GM23338 (cell line): ENCODE results near the gene BIRC6. TPM values are rescaled to one million over a fixed set of nuclear protein-coding genes. Genes with fewer than 3 reads are reported as not detected.

ENCODE experiments used
- ATAC-seq: fragments of 200-7000 bp; cut with Tn5 transposase; 3 replicates; pipeline ENCODE4 v1.9.1; 2020
- DNase-seq: peaks from one replicate; pipeline ENCODE4 v3.0.0-alpha.2; 2015; ENCODE audit warnings: low spot score
- H2AFZ ChIP-seq: fragments of 200-600 bp; sonication (generic); 2 replicates; pipeline ENCODE4 v1.8.0; 2016; ENCODE audit warnings: antibody characterized with exemption, mild to moderate bottlenecking, moderate library complexity
- H3F3A ChIP-seq: fragments of 200-600 bp; sonication (generic); replicated peaks from 2 replicates; pipeline ENCODE4 v1.8.0; 2017; ENCODE audit warnings: antibody characterized with exemption, mixed run types, low read depth
- H3K27ac ChIP-seq: fragments of 200-600 bp; sonication (generic); 2 replicates; pipeline ENCODE4 v1.6.1; 2016; ENCODE audit warnings: low read depth
- H3K27me3 ChIP-seq: fragments of 200-600 bp; sonication (generic); 2 replicates; pipeline ENCODE4 v1.8.0; 2016; ENCODE audit warnings: mild to moderate bottlenecking, mixed run types, moderate library complexity; ENCODE audit not compliant: insufficient read depth
- H3K36me3 ChIP-seq: fragments of 200-600 bp; sonication (generic); 2 replicates; pipeline ENCODE4 v1.8.0; 2016; ENCODE audit warnings: mild to moderate bottlenecking; ENCODE audit not compliant: insufficient read depth
- H3K4me1 ChIP-seq: fragments of 200-600 bp; sonication (generic); 2 replicates; pipeline ENCODE4 v1.8.0; 2016; ENCODE audit warnings: mild to moderate bottlenecking, moderate library complexity; ENCODE audit not compliant: insufficient read depth
- H3K4me2 ChIP-seq: fragments of 200-600 bp; sonication (generic); 2 replicates; pipeline ENCODE4 v1.7.1; 2017; ENCODE audit warnings: mixed run types
- H3K4me3 ChIP-seq: fragments of 200-600 bp; sonication (generic); 2 replicates; pipeline ENCODE4 v1.6.1; 2016; ENCODE audit warnings: mixed run types
- H3K79me2 ChIP-seq: fragments of 200-600 bp; sonication (generic); replicated peaks from 2 replicates; pipeline ENCODE4 v1.8.0; 2017; ENCODE audit warnings: mild to moderate bottlenecking; ENCODE audit not compliant: insufficient read depth
- H3K9me2 ChIP-seq: fragments of 200-600 bp; sonication (generic); 2 replicates; pipeline ENCODE4 v1.8.0; 2017; ENCODE audit not compliant: insufficient read depth
- H4K20me1 ChIP-seq: fragments of 200-600 bp; sonication (generic); replicated peaks from 2 replicates; pipeline ENCODE4 v1.8.0; 2017; ENCODE audit warnings: mild to moderate bottlenecking; ENCODE audit not compliant: insufficient read depth
- H3K27ac Mint-ChIP-seq: 2 replicates; pipeline ENCODE4 v1.8.0; 2020; ENCODE audit warnings: inconsistent platforms, mild to moderate bottlenecking, moderate library complexity, mixed read lengths
- H3K27me3 Mint-ChIP-seq: 3 replicates; pipeline ENCODE4 v1.8.0; 2022; ENCODE audit warnings: low read depth, mild to moderate bottlenecking, moderate library complexity, mixed read lengths, inconsistent platforms; ENCODE audit not compliant: insufficient read depth, poor library complexity
- H3K36me3 Mint-ChIP-seq: 3 replicates; pipeline ENCODE4 v1.8.0; 2021; ENCODE audit warnings: low read depth, mild to moderate bottlenecking, inconsistent platforms, moderate library complexity, mixed read lengths
- H3K4me1 Mint-ChIP-seq: 3 replicates; pipeline ENCODE4 v1.8.0; 2020; ENCODE audit warnings: mild to moderate bottlenecking, inconsistent platforms, mixed read lengths
- H3K4me3 Mint-ChIP-seq: 3 replicates; pipeline ENCODE4 v1.8.0; 2021; ENCODE audit warnings: moderate library complexity, mild to moderate bottlenecking, inconsistent platforms, mixed read lengths
- H3K9me3 Mint-ChIP-seq: 3 replicates; pipeline ENCODE4 v1.8.0; 2020; ENCODE audit warnings: moderate library complexity, mild to moderate bottlenecking, inconsistent platforms, mixed read lengths
- CREB1 ChIP-seq: fragments of 250-450 bp; sonication (Bioruptor Pico); IDR thresholded peaks from 2 replicates; pipeline ENCODE4 v1.5.0; 2020; ENCODE audit warnings: low read depth, mild to moderate bottlenecking, moderate library complexity
- ETS1 ChIP-seq: IDR thresholded peaks from 2 replicates; pipeline ENCODE4 v1.6.1; 2016; ENCODE audit warnings: antibody characterized with exemption
- POLR2AphosphoS5 ChIP-seq: IDR thresholded peaks from 2 replicates; pipeline ENCODE4 v1.6.1; 2016; ENCODE audit warnings: antibody characterized with exemption, low read depth
- STAT1 ChIP-seq: IDR thresholded peaks from one replicate; pipeline ENCODE4 v1.6.1; 2016; ENCODE audit warnings: antibody characterized with exemption; ENCODE audit not compliant: unreplicated experiment
- ZNF331 ChIP-seq: fragments of 250-450 bp; sonication (Bioruptor Pico); IDR thresholded peaks from 2 replicates; pipeline ENCODE4 v1.5.0; 2020; ENCODE audit warnings: low read depth, mild to moderate bottlenecking, moderate library complexity
- ZNF462 ChIP-seq: fragments of 250-450 bp; sonication (Bioruptor Pico); IDR thresholded peaks from 2 replicates; pipeline ENCODE4 v1.5.0; 2020; ENCODE audit warnings: mild to moderate bottlenecking, moderate library complexity
- polyA plus RNA-seq: library from polyadenylated mRNA; unstranded; fragments of >200 nt; fragmentation: Nextera tagmentation; extraction: Ambion mirVana; gene quantifications from 2 replicates; pipeline ENCODE4 v1.2.1, GENCODE V29; 2016
- total RNA-seq: library from RNA; depleted of rRNA; stranded (reverse); fragments of >200 nt; shearing (Covaris generic); gene quantifications from 2 replicates; pipeline ENCODE4 v1.2.3, GENCODE V29; 2014

BIRC6 gene
- total and polyA plus RNA-seq, 2 experiments from 2014 or later: 85.8 to 131 TPM

- TF ChIP-seq ZNF331 (CRISPR knock-in tag): no peak
- TF ChIP-seq STAT1: no peak
- TF ChIP-seq ETS1: no peak
- TF ChIP-seq ZNF462 (CRISPR knock-in tag): no peak
- no peak for TF ChIP-seq POLR2AphosphoS5
- TF ChIP-seq CREB1 (CRISPR knock-in tag): no peak
- peaks cover 5% of the 10 kb centered on the region for H3K27me3 Mint-ChIP-seq
- no peaks in the 10 kb centered on the region for H3K4me1 Mint-ChIP-seq
- H3K27ac ChIP-seq: no peak overlapping the region
- peaks cover 44% of the 10 kb centered on the region for H3K36me3 Mint-ChIP-seq
- H3K9me3 Mint-ChIP-seq: no peaks in the 10 kb centered on the region; the same call in 2 of the 3 replicates
- no peaks in the 10 kb centered on the region for H3K4me1 ChIP-seq
- H3K79me2 ChIP-seq: no peaks in the 10 kb centered on the region
- no peaks in the 10 kb centered on the region for H3K27me3 ChIP-seq
- H3K27ac Mint-ChIP-seq: no peak overlapping the region
- no peaks in the 10 kb centered on the region for H3K9me2 ChIP-seq
- ATAC-seq: no peak
- H3K36me3 ChIP-seq: peaks cover 41% of the 10 kb centered on the region; the same call in 1 of the 2 replicates
- no peaks in the 10 kb centered on the region; the same call in 1 of the 2 replicates for H4K20me1 ChIP-seq
- H3K4me3 ChIP-seq: no peak overlapping the region
- no peaks in the 10 kb centered on the region for H3F3A ChIP-seq
- H2AFZ ChIP-seq: no peak overlapping the region
- H3K4me2 ChIP-seq: no peak overlapping the region
- no peak overlapping the region for H3K4me3 Mint-ChIP-seq
- DNase-seq: no peak
These were observed 148.2 kb downstream of the BIRC6 start for GRCh38 chr2:32504877-32505478.
